Skeletal muscle satellite cell (primary cell): ENCODE measurements around the gene SEMA4D.

ENCODE experiments used
- H3K27me3 ChIP-seq: 2 replicates; pipeline ENCODE4 v1.7.0; 2013; ENCODE audit warnings: low read length; ENCODE audit not compliant: control insufficient read depth, insufficient read depth
- H3K36me3 ChIP-seq: 2 replicates; pipeline ENCODE4 v1.7.0; 2013; ENCODE audit warnings: mild to moderate bottlenecking, control low read depth, low read length; ENCODE audit not compliant: insufficient read depth
- H3K4me1 ChIP-seq: 2 replicates; pipeline ENCODE4 v1.7.0; 2013; ENCODE audit warnings: low read length; ENCODE audit not compliant: control insufficient read depth, insufficient read depth
- H3K4me2 ChIP-seq: 2 replicates; pipeline ENCODE4 v1.7.0; 2013; ENCODE audit warnings: mild to moderate bottlenecking, low read length
- H3K4me3 ChIP-seq: 2 replicates; pipeline ENCODE4 v1.7.0; 2013; ENCODE audit warnings: low read length
- H3K9ac ChIP-seq: 2 replicates; pipeline ENCODE4 v1.7.0; 2013; ENCODE audit warnings: mild to moderate bottlenecking, low read depth, low read length, moderate library complexity
- H3K9me3 ChIP-seq: replicated peaks from 2 replicates; pipeline ENCODE4 v1.7.0; 2013; ENCODE audit warnings: mild to moderate bottlenecking, control low read depth, low read length

SEMA4D gene

DNA sequence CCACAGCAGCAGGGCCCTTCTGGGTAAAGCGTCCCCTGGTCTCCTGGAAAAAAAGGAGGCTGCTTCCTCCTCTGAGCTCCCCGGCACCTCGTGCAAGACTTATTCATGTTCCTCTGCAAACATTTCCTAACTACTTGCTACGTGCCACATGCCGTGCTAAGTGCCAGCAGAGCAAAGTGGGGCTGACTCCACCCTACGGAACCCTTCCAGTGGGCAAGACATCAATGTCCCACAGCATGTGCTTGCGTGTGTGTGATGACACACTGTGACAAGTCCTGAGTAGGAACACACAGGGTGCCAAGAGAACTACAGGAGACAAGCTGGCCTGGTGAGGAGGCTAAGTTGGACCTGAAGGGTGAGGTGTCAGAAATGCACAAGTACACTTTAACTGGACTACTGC is 57.4 kb downstream of the SEMA4D start:
- Histone ChIP-seq H3K27me3 (peaks cover 13% of the 10 kb centered on the region), H3K9me3 (no peaks in the 10 kb centered on the region), H3K36me3 (no peaks in the 10 kb centered on the region), H3K4me2 (no peak overlapping the region), H3K4me1 (no peaks in the 10 kb centered on the region), H3K9ac (no peak overlapping the region), H3K4me3 (no peak overlapping the region)

DNA sequence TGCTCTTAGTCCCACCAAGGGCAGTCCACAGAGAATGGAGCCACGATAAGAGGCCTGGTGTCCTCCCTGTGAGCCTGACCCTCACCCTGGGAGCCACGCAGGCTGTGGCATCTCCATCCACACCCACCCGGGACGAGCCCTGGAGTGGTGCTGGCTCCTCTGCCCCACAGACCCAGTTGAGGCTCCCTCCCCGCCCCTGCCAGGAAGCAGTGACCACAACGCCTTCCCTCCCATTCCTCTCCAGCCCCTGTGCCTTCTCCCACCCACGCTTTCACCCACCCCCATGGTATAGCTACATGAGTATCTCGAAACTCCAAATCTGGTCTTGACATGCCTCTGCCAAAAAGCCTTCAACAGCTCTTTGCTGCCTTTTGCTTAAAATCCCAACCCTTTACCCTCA is 57.9 kb downstream of the SEMA4D start:
- Histone ChIP-seq H3K4me2 (no peak overlapping the region), H3K4me1 (no peaks in the 10 kb centered on the region), H3K9me3 (no peaks in the 10 kb centered on the region), H3K4me3 (no peak overlapping the region), H3K36me3 (no peaks in the 10 kb centered on the region), H3K9ac (no peak overlapping the region), H3K27me3 (peaks cover 13% of the 10 kb centered on the region)

DNA sequence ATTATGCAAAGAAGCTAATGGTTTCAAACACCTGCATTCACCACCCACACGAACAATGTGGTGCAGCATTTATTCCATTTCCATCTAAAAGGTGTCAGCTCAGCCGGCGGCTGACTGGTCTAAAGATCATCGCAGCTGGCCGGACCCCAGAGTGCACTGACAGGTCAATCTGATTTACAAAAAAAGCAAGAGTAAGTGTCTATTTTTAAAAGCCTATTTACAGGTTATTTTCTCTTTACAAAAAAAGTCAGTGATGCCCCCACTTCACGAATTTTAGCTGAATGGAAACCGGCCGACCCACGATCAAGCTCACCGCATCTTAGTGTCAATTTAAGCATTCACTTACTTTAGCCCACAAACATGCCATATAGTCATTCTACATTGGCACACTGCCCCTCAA is 58.3 kb downstream of the SEMA4D start:
- no peaks in the 10 kb centered on the region for H3K36me3 ChIP-seq
- no peaks in the 10 kb centered on the region for H3K9me3 ChIP-seq
- H3K4me3 ChIP-seq = no peak overlapping the region
- H3K4me2 ChIP-seq = no peak overlapping the region
- peaks cover 13% of the 10 kb centered on the region for H3K27me3 ChIP-seq
- H3K9ac ChIP-seq = no peak overlapping the region
- no peaks in the 10 kb centered on the region for H3K4me1 ChIP-seq

DNA sequence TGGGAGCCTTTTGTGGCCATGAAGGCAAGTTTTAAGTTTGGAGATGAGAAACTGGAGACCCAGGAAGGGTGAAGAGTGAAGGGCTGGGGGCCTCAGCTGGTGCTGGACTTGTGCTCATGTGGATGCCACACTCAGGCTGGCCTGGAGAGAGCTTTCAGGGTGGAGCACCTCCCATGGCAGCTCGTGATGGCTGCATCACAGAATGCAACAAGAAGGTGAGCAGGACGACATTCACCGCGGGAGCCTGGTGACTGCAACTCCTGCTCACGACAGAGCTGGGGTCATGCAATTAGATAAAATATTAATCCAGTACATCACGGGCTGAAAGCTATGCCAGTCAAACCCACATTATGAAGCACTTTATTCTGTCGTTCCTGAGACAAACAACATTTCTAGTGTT is 59.7 kb downstream of the SEMA4D start:
- no peak overlapping the region for H3K4me2 ChIP-seq
- H3K4me3 ChIP-seq = no peak overlapping the region
- H3K36me3 ChIP-seq = no peaks in the 10 kb centered on the region
- H3K27me3 ChIP-seq = peaks cover 16% of the 10 kb centered on the region
- H3K4me1 ChIP-seq = no peaks in the 10 kb centered on the region
- H3K9ac ChIP-seq = no peak overlapping the region
- no peaks in the 10 kb centered on the region for H3K9me3 ChIP-seq

DNA sequence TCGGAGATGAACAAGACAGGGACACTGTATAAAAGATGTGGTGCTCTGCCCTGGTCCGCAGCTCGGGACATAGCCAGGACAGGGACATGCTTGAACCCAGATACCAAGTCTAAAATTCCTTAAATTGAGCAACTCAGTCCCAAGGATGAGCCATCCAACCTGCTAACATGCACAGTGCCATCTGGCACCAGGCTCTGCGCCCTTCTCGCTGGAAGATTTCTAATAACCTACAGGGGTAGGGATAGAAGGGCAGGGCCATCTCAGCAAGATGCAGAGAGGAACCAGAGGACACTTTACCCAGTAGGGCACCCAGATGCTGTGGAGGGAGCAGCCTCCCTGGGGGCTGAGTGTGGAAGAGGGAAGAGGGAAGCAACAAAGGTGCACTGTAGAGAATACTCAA is 60.1 kb downstream of the SEMA4D start:
- Histone ChIP-seq H3K4me3 (no peak overlapping the region), H3K27me3 (peaks cover 16% of the 10 kb centered on the region), H3K9ac (no peak overlapping the region), H3K4me1 (no peaks in the 10 kb centered on the region), H3K9me3 (no peaks in the 10 kb centered on the region), H3K4me2 (no peak overlapping the region), H3K36me3 (no peaks in the 10 kb centered on the region)

DNA sequence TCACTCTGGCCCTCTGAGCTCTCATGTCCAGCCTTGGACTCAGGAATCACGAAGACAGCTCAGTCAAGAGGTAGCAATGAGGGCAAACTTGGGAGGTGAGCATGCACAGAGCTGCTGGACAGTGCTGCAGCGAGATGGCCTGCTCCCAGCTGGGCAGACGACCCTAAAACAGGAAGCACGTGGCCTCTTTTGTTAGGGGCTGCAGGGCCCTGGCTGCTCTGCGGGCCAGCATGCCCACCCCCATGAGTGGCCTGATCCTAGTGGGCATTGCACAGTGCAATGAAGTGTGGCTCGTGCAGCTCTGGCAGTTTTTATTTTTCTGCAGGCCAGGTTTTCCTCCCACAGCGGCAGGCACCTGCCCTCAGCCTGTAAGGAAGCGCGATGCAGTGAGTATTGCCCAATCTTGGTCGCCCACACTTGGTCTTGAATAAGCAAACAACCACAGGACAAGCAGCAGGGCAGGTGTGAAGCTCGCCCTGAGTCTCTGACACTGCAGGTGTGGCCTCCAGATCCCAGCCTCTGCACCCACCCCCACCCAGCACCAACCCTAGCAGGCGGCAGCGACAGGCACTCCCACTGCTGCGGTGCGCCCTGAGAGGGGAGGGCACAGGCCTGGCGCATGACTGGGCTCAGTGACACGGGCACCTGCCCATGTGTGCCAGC is 60.8 kb downstream of the SEMA4D start:
- no peaks in the 10 kb centered on the region for H3K36me3 ChIP-seq
- no peak overlapping the region for H3K9ac ChIP-seq
- H3K4me1 ChIP-seq = no peaks in the 10 kb centered on the region
- H3K4me3 ChIP-seq = no peak overlapping the region
- no peak overlapping the region for H3K4me2 ChIP-seq
- no peaks in the 10 kb centered on the region for H3K9me3 ChIP-seq
- H3K27me3 ChIP-seq = peaks cover 16% of the 10 kb centered on the region

DNA sequence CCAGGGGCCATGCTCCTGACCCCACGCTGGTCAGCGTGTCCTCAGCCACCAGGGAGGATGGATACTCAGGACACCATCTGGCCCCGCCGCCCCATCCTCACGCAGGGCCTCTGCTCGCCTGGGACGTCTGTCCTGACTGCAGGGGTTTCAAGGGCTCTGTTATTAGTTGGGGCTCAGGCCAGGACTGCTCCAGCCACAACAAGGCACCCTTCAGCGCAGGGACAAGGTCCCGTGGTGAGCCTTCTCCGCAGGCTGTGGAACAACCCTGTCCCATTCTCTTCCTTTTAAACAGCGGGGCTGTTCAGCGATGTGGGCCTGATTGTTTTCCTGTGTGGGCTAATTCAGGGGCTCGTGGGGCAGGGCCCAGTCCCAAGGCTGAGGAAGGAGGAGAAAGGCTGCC is 61.6 kb downstream of the SEMA4D start:
- H3K36me3 ChIP-seq = no peaks in the 10 kb centered on the region
- H3K9me3 ChIP-seq = no peaks in the 10 kb centered on the region
- no peak overlapping the region for H3K4me2 ChIP-seq
- peaks cover 11% of the 10 kb centered on the region for H3K27me3 ChIP-seq
- no peaks in the 10 kb centered on the region for H3K4me1 ChIP-seq
- no peak overlapping the region for H3K9ac ChIP-seq
- H3K4me3 ChIP-seq = no peak overlapping the region

DNA sequence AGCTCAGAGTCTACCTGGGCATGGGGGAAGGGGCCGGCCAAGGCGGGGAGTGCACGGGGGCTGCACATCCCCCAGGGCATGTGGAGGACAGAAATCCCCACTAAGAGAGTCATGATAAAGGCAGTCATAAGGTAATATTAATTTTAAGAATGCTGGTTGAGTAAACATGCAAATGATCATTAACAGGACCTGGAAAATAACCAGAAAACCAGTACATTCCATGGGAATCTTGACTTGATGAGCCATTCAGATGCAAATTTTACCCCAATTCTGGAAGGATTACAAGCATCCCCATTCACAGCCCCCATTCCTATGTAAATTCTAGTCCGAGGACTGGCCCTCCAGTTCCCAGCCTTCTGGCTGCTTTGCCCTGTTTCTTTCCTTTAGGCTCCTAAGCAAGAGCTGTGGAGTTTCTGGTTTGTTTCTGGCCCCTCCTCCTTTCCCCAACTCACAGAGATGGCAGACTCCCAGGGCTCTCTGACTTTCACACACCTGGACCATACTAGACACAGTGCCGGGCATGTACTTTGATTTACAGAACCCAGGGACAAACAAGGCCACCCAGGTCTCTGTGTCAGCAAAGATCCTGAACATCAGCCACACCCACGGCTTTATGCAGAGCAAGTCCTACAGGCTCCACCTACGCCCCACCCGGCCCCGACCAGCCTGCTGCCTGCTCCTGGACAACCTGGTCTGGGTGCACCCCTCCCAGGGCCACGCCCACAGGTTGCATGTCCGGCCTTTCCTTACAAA is 62.7 kb downstream of the SEMA4D start:
- H3K4me3 ChIP-seq = no peak overlapping the region
- no peaks in the 10 kb centered on the region for H3K4me1 ChIP-seq
- H3K4me2 ChIP-seq = no peak overlapping the region
- no peaks in the 10 kb centered on the region for H3K36me3 ChIP-seq
- H3K9ac ChIP-seq = no peak overlapping the region
- peaks cover 2% of the 10 kb centered on the region for H3K27me3 ChIP-seq
- no peaks in the 10 kb centered on the region for H3K9me3 ChIP-seq

DNA sequence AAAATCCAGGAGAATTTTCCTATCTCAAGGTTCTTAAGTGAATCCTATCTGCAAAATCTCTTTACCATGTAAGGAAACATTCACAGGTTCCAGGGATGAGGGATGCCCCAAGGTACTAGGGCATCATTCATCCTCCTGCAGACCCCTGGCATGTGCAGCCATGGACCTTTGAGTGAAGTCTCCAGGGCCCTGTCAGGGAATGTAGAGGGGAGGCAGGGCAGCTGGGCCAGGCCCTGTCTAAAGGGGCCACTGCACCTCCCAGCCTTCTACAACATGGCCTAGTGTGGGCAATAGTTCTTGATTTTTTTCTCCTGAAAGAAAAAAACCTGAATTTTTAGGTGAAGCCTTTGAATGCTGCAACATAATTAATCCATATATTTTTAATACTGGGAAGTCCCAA is 63.3 kb downstream of the SEMA4D start:
- peaks cover 2% of the 10 kb centered on the region for H3K27me3 ChIP-seq
- no peak overlapping the region for H3K4me2 ChIP-seq
- H3K36me3 ChIP-seq = no peaks in the 10 kb centered on the region
- H3K4me1 ChIP-seq = no peaks in the 10 kb centered on the region
- H3K9ac ChIP-seq = no peak overlapping the region
- H3K9me3 ChIP-seq = no peaks in the 10 kb centered on the region
- no peak overlapping the region for H3K4me3 ChIP-seq

DNA sequence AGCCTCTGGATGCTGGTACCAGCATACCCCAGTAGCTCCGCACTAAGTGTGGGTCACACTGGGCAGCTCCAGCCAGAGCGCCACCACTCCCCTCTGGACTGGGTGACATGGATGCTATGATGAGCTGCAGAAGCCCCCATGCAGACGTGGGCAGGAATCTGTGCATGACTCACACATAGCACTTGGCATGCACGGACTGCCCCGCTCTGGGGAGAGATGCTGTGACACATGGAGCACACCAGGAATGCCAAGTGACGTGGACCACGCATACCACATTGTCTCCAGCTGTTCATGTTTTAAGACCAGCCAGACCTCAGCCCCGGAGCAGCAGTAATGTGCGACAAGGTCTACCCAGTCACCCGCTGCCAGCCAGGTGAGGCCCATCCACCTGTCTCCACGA is 64.1 kb downstream of the SEMA4D start:
- Histone ChIP-seq H3K9me3 (no peaks in the 10 kb centered on the region), H3K36me3 (no peaks in the 10 kb centered on the region), H3K4me3 (no peak overlapping the region), H3K4me1 (no peaks in the 10 kb centered on the region), H3K9ac (no peak overlapping the region), H3K27me3 (peaks cover 2% of the 10 kb centered on the region), H3K4me2 (no peak overlapping the region)

DNA sequence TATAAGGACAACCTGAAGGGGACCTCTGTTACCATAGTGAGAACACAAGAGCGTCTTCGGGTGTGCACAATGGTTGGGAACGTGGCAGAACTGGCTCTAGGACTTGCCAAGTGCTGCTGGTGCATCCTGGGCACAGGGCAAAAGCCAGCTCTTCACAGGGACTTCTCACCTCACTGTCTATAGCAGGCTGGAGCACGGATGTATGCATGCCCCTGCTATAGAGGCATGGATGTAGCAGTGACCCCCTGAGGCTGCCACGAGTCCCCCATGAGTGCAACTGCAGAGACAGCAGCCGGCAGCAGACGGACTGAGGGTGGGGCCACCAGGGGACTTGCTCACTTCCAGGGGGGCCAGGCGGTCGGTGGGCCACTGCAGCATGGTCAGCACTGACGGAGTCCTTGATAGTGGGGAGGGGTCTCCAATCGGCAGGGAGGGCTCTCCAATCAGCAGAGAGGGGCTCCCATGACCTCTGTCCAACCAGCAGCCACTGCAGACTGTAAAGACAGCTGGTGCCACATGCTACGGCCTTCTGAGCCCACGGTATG is 64.9 kb downstream of the SEMA4D start:
- H3K4me3 ChIP-seq = no peak overlapping the region
- no peaks in the 10 kb centered on the region for H3K36me3 ChIP-seq
- peaks cover 2% of the 10 kb centered on the region for H3K27me3 ChIP-seq
- H3K9ac ChIP-seq = no peak overlapping the region
- H3K9me3 ChIP-seq = no peaks in the 10 kb centered on the region
- no peak overlapping the region for H3K4me2 ChIP-seq
- no peaks in the 10 kb centered on the region for H3K4me1 ChIP-seq
